ENCODE results near the gene ARHGAP29. TPM values are rescaled to one million over a fixed set of nuclear protein-coding genes. Genes with fewer than 3 reads are reported as not detected.

Gene ARHGAP29
- total and polyA plus RNA-seq, 2 of the 8 experiments (the other 6 are each of a cell fraction or from before 2014, with no cell fraction given): 0.57 to 3.2 TPM

DNA sequence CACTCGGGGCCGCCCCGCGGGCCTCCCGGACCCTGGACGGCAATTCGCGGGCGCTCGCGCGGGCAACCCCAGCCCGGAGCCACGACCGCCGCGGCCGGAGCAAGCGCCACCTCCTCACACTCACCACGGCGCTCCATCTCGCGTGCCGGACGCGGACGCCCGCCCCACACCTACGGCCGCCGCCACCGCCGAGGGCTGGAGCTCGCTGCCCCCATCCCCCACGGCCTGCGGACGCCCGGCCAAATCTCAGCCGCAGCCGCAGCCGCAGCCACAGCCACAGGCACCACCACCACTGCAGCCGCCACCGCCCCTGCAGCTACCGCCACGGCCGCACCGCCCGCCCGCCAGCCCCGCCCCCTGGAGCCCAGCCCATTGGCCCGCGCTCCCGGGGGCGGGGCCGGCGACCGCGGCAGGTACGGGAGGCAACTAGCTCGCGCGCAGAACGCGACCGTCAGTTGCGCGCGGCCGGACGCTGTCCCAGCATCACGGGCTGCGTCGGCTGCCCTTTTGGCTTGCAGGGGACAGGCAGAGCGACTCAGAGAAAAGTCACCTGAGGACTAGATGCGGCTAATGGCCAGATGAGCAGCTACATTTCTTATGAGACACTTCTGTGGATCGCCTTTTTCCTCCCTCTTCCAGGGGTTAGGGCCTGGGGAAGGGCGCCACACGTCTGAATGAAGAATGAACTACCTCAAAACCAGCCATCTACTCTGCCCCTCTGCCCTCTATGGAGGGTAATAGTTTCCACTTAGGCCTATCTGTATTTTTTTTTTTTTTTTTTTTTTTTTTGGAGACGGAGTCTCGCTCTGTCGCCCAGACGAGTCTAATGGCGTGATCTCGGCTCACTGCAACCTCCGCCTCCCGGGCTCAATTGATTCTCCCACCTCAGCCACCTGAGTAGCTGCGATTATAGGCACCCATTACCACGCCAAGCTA lies at the start of gene ARHGAP29 (continued):
- TF ChIP-seq POLR2A (IDR thresholded peaks at IDR 0.05; ENCODE audit: control extremely low read depth in 1 of 2, low read depth in 2 of 2, low read length in 2 of 2): peak in 1 of 2 experiments; percentile 76; a peak in 2 of 3 replicates
- no peak for TF ChIP-seq GTF2F1 (IDR thresholded peaks at IDR 0.05; ENCODE audit: borderline replicate concordance, low read depth, low read length)
- no peak for TF ChIP-seq GABPA (IDR thresholded peaks at IDR 0.05; ENCODE audit: borderline replicate concordance, insufficient read depth, low read length)
- no peak for TF ChIP-seq ZNF274 (IDR thresholded peaks at IDR 0.05; ENCODE audit: borderline replicate concordance, extremely low read depth, low read length)
- TF ChIP-seq RXRA (IDR thresholded peaks at IDR 0.05; ENCODE audit: insufficient read depth, low read depth, low read length): no peak
- TF ChIP-seq HDAC6 (IDR thresholded peaks at IDR 0.05; ENCODE audit: low read depth, low read length): no peak
- TF ChIP-seq TBP (IDR thresholded peaks at IDR 0.05; ENCODE audit: low read depth, low read length): peak; percentile 78
